ENCODE results near the gene GTF3C5.

DNA sequence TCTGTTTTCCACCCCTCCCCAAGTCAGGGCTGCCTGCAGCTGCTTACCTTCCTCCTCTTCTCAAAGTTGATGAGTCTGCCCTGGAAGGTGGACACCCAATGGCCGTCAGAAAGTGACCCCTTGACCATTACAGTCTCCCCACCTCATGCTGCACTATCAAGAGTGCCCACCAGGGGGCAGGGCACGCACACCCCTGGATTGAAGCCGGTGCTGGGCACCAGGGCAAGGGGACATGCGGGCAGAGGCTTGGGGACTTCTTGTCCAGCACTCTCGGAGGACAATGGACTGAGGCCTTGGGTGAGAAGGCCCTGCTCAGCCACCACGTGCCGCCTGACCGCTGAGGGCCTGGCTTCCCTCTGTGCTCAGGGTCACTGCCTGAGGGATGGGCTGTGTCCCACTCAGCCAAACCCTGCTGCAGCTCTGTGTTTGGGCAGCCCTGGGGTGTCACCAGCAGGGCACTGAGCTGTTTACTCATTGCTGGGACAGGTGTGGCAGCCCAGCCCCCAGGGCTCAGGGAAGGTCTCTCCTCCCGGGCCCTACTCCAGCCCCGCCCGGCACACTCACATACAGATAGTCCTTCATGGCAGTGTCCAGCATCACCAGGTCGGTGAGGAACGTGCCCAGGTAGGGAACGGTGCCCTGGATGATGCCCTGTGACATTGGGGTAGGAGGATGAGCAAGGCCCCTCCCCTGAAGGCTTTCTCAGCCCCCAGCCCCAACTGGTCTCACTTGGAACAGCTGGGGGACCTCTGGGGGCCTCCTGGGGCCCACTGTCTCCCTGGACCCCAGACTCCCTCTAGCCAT lies 72.6 kb downstream of the GTF3C5 start:
- no peak for TF ChIP-seq EP300 (IDR thresholded peaks at IDR 0.05)
- TF ChIP-seq, protein P1, sequence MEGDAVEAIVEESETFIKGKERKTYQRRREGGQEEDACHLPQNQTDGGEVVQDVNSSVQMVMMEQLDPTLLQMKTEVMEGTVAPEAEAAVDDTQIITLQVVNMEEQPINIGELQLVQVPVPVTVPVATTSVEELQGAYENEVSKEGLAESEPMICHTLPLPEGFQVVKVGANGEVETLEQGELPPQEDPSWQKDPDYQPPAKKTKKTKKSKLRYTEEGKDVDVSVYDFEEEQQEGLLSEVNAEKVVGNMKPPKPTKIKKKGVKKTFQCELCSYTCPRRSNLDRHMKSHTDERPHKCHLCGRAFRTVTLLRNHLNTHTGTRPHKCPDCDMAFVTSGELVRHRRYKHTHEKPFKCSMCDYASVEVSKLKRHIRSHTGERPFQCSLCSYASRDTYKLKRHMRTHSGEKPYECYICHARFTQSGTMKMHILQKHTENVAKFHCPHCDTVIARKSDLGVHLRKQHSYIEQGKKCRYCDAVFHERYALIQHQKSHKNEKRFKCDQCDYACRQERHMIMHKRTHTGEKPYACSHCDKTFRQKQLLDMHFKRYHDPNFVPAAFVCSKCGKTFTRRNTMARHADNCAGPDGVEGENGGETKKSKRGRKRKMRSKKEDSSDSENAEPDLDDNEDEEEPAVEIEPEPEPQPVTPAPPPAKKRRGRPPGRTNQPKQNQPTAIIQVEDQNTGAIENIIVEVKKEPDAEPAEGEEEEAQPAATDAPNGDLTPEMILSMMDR (IDR thresholded peaks at IDR 0.05) = peak; percentile 92 to 98 (median 98)

Data from ovary (tissue), 3 donors.